ENCODE results near the gene XYLT1.

GRCh38 chr16:17362946-17363345 is 107.8 kb downstream of the XYLT1 start:
- TF ChIP-seq CTCF (IDR thresholded peaks at IDR 0.05; ENCODE audit: low read depth, low read length, poor library complexity, severe bottlenecking) (no peak), EZH2phosphoT487 (IDR thresholded peaks at IDR 0.05; ENCODE audit: borderline replicate concordance, low read length) (no peak)

Measured in DOHH2 (cell line).